IMR-90 (cell line): ENCODE measurements around the gene DDHD1. TPM values are rescaled to one million over a fixed set of nuclear protein-coding genes. Genes with fewer than 3 reads are reported as not detected.

Experiments used
- ATAC-seq: fragments of 200-7000 bp; cut with Tn5 transposase; 2 replicates; pipeline ENCODE4 v1.9.1; 2020; ENCODE audit warnings: low read depth, mild to moderate bottlenecking, moderate library complexity
- BruUV-seq: library from RNA; stranded (reverse); fragments of 400-500 nt; replicated peaks from 2 replicates; lab custom pipeline; 2021; lab: Mats Ljungman, UMichigan
- CTCF ChIA-PET: fragments of 300-600 bp; formaldehyde crosslinking; extraction: SDS; loops from one replicate; lab custom pipeline; 2021; ENCODE audit warnings: antibody characterized with exemption; lab: Yijun Ruan, JAX
- POLR2A ChIA-PET: fragments of 300-600 bp; sonication (Branson Sonifier 250); formaldehyde crosslinking; loops from one replicate; lab custom pipeline; 2022; ENCODE audit warnings: antibody characterized with exemption; ENCODE audit not compliant: unreplicated experiment; lab: Charles Lee
- DNase-seq: peaks from one replicate; pipeline ENCODE4 v3.0.0; 2013
- H2AFZ ChIP-seq: replicated peaks from 2 replicates; pipeline ENCODE3; 2013; ENCODE audit warnings: low read length, mild to moderate bottlenecking; ENCODE audit not compliant: poor library complexity
- H2AK5ac ChIP-seq: 2 replicates; pipeline ENCODE4 v1.6.1; 2013; ENCODE audit warnings: low read depth, low read length, inconsistent platforms
- H2AK9ac ChIP-seq: replicated peaks from 2 replicates; pipeline ENCODE3; 2013; ENCODE audit warnings: mild to moderate bottlenecking, low read depth, low read length, moderate library complexity; ENCODE audit not compliant: poor library complexity
- H2BK120ac ChIP-seq: 2 replicates; pipeline ENCODE4 v1.6.1; 2013; ENCODE audit warnings: low read depth, low read length, inconsistent platforms
- H2BK15ac ChIP-seq: 3 replicates; pipeline ENCODE4 v1.6.1; 2013; ENCODE audit warnings: low read depth, low read length, inconsistent platforms
- H2BK20ac ChIP-seq: 2 replicates; pipeline ENCODE4 v1.6.1; 2013; ENCODE audit warnings: low read depth, mild to moderate bottlenecking, inconsistent platforms, low read length, moderate library complexity
- H2BK5ac ChIP-seq: 2 replicates; pipeline ENCODE4 v1.6.1; 2013; ENCODE audit warnings: mild to moderate bottlenecking, low read depth, low read length, inconsistent platforms; ENCODE audit not compliant: poor library complexity, severe bottlenecking
- H3K14ac ChIP-seq: replicated peaks from 2 replicates; pipeline ENCODE4 v1.6.1; 2013; ENCODE audit warnings: low read depth, low read length, inconsistent platforms
- H3K18ac ChIP-seq: 2 replicates; pipeline ENCODE4 v1.6.1; 2013; ENCODE audit warnings: low read depth, low read length, control low read depth
- H3K23ac ChIP-seq: 2 replicates; pipeline ENCODE4 v1.6.1; 2013; ENCODE audit warnings: low read depth, low read length, inconsistent platforms
- H3K27ac ChIP-seq: 2 replicates; pipeline ENCODE4 v1.5.1; 2013; ENCODE audit warnings: mild to moderate bottlenecking, control low read depth, low read length; ENCODE audit not compliant: insufficient read depth
- H3K27me3 ChIP-seq: 2 replicates; pipeline ENCODE4 v1.6.1; 2013; ENCODE audit warnings: low read length; ENCODE audit not compliant: control insufficient read depth, insufficient read depth
- H3K36me3 ChIP-seq: 2 replicates; pipeline ENCODE4 v1.6.1; 2013; ENCODE audit warnings: low read length, mixed read lengths; ENCODE audit not compliant: control insufficient read depth, insufficient read depth
- H3K4ac ChIP-seq: 2 replicates; pipeline ENCODE4 v1.6.1; 2013; ENCODE audit warnings: low read depth, low read length, inconsistent platforms
- H3K4me1 ChIP-seq: 2 replicates; pipeline ENCODE4 v1.6.1; 2013; ENCODE audit warnings: low read length, mixed read lengths; ENCODE audit not compliant: control insufficient read depth, insufficient read depth
- H3K4me2 ChIP-seq: 2 replicates; pipeline ENCODE4 v1.6.1; 2013; ENCODE audit warnings: low read depth, mild to moderate bottlenecking, control low read depth, low read length, moderate library complexity
- H3K4me3 ChIP-seq: 2 replicates; pipeline ENCODE4 v1.5.1; 2013; ENCODE audit warnings: low read depth, mild to moderate bottlenecking, control low read depth, low read length, moderate library complexity; ENCODE audit not compliant: insufficient read depth
- H3K56ac ChIP-seq: 2 replicates; pipeline ENCODE4 v1.6.1; 2013; ENCODE audit warnings: low read length, inconsistent platforms; ENCODE audit not compliant: insufficient read depth; ENCODE audit errors: extremely low read depth
- H3K79me1 ChIP-seq, 2 experiments: 2 replicates each; pipeline ENCODE4 v1.6.1; 2013; ENCODE audit warnings: low read length in 2 of 2, inconsistent platforms in 1 of 2, low read depth in 1 of 2
- H3K9ac ChIP-seq: 2 replicates; pipeline ENCODE4 v1.6.1; 2013; ENCODE audit warnings: low read depth, low read length, control low read depth
- H3K9me1 ChIP-seq: 2 replicates; pipeline ENCODE4 v1.6.1; 2013; ENCODE audit warnings: low read length, inconsistent platforms; ENCODE audit not compliant: insufficient read depth
- H3K9me3 ChIP-seq: 2 replicates; pipeline ENCODE4 v1.6.1; 2013; ENCODE audit warnings: low read length; ENCODE audit not compliant: control insufficient read depth, insufficient read depth
- H4K20me1 ChIP-seq: 2 replicates; pipeline ENCODE4 v1.6.1; 2013; ENCODE audit warnings: low read length, inconsistent platforms; ENCODE audit not compliant: insufficient read depth
- H4K5ac ChIP-seq: 2 replicates; pipeline ENCODE4 v1.6.1; 2013; ENCODE audit warnings: mild to moderate bottlenecking, low read depth, low read length, control low read depth
- H4K8ac ChIP-seq, 2 experiments: 2 replicates each; pipeline ENCODE4 v1.6.1; 2013; ENCODE audit warnings: low read depth in 2 of 2, low read length in 2 of 2, control low read depth in 1 of 2, inconsistent platforms in 1 of 2
- H4K91ac ChIP-seq: 2 replicates; pipeline ENCODE4 v1.6.1; 2013; ENCODE audit warnings: low read depth, low read length, inconsistent platforms; ENCODE audit not compliant: insufficient read depth
- CEBPB ChIP-seq: IDR thresholded peaks from 2 replicates; pipeline ENCODE4 v1.6.1; 2012; ENCODE audit warnings: low read depth, low read length, improper control_type of control experiment
- FOS ChIP-seq: fragments of 150-350 bp; IDR thresholded peaks from 2 replicates; pipeline ENCODE4 v1.6.1; 2016; ENCODE audit warnings: low read depth, low read length
- MXI1 ChIP-seq: IDR thresholded peaks from 2 replicates; pipeline ENCODE4 v1.6.1; 2012; ENCODE audit warnings: low read depth, mild to moderate bottlenecking, low read length, moderate library complexity, borderline replicate concordance
- NFE2L2 ChIP-seq: fragments of 150-350 bp; IDR thresholded peaks from 2 replicates; pipeline ENCODE4 v1.6.1; 2016; ENCODE audit warnings: low read depth, mild to moderate bottlenecking, low read length
- WGBS, 2 experiments: methylation state at CpG; one replicate each; pipeline versions ENCODE4 v1.1.5 to v1.1.7; 2013; ENCODE audit warnings: missing lambda C conversion rate in 2 of 2; ENCODE audit not compliant: insufficient read length in 1 of 2; ENCODE audit errors: extremely low coverage in 2 of 2; 5-methylcytosine and 5-hydroxymethylcytosine counted together
- dilution Hi-C: fragments of 300-500 bp; cut with HindIII; formaldehyde crosslinking; loops from one replicate; pipeline ENCODE4 v1.14.3; 2018; ENCODE audit warnings: low sequenced_read_pairs; ENCODE audit not compliant: unreplicated experiment
- in situ Hi-C: fragments of 300-500 bp; cut with MboI; formaldehyde crosslinking; loops from 3 replicates; pipeline ENCODE4 v1.14.3; 2019; ENCODE audit warnings: low sequenced_read_pairs, inconsistent platforms, mixed read lengths
- intact Hi-C: fragments of 100-400 bp; cut with micrococcal nuclease; formaldehyde crosslinking; loops from 2 replicates; pipeline ENCODE4 v1.10.0; 2022
- polyA plus RNA-seq, 3 experiments: library from polyadenylated mRNA; depleted of rRNA; stranded (reverse); fragments of >200 nt; gene quantifications; 2 replicates each; pipeline ENCODE4 v1.2.3, GENCODE V29; 2012; ENCODE audit warnings: low replicate concordance in 1 of 3
- total RNA-seq: library from RNA; depleted of rRNA; stranded (reverse); fragments of >200 nt; gene quantifications from 2 replicates; pipeline ENCODE4 v1.2.3, GENCODE V29; 2012

Gene DDHD1
- total and polyA plus RNA-seq, 2 of the 4 experiments (the other 2 are of a cell fraction), result 4.5 to 9.0 TPM

GRCh38 chr14:53001787-53002378, 151.2 kb downstream of the DDHD1 start (continued):
- TF ChIP-seq FOS, result no peak

GRCh38 chr14:52998376-52999015, 154.6 kb downstream of the DDHD1 start:
- in situ Hi-C loops (no loop called here), dilution Hi-C loops (no loop called here), intact Hi-C loops (loop anchor here (5.0 kb wide), 1 partner anchor 44 kb away; no protein-coding TSS in a partner anchor)
- peak overlapping the region; percentile 34 to 55; a peak in 3 of 4 replicates for H4K8ac ChIP-seq
- DNase-seq, result peak; percentile 97
- H4K5ac ChIP-seq, result peak overlapping the region; percentile 19; the same call in 1 of the 2 replicates
- peak overlapping the region; percentile 86 for H2BK20ac ChIP-seq
- H4K20me1 ChIP-seq, result no peaks in the 10 kb centered on the region; the same call in 1 of the 2 replicates
- no peaks in the 10 kb centered on the region for H3K9me3 ChIP-seq
- peak overlapping the region; percentile 67 for H4K91ac ChIP-seq
- WGBS, 2 experiments, result 0% methylated on average over 1 of the region's 6 CpGs; no CpG with 5 or more reads in 1 of the 2 experiments
- H3K4me1 ChIP-seq, result peaks cover 12% of the 10 kb centered on the region
- H3K4me3 ChIP-seq, result no peak overlapping the region
- ChIA-PET POLR2A (no interaction called here), CTCF (no interaction called here)
- H3K27ac ChIP-seq, result peak overlapping the region; percentile 84
- no peaks in the 10 kb centered on the region for H3K79me1 ChIP-seq
- H3K14ac ChIP-seq, result peak overlapping the region; percentile 61; the same call in 1 of the 2 replicates
- peak overlapping the region; percentile 16; the same call in 1 of the 2 replicates for H3K9ac ChIP-seq
- BruUV-seq, result no TSS peak
- H2AK9ac ChIP-seq, result peak overlapping the region; percentile 21
- 0 out of 2 replicates have a peak, but pooled peaks have one; percentile 21 for TF ChIP-seq CEBPB
- 0 out of 2 replicates have a peak, but pooled peaks have one; percentile 6 for TF ChIP-seq NFE2L2
- no peak for TF ChIP-seq MXI1
- peak overlapping the region; percentile 77 for H2BK120ac ChIP-seq
- H3K27me3 ChIP-seq, result no peaks in the 10 kb centered on the region
- H2BK5ac ChIP-seq, result peak overlapping the region; percentile 79
- H2BK15ac ChIP-seq, result peak overlapping the region; percentile 57; the same call in 2 of the 3 replicates
- peak; percentile 87 for ATAC-seq
- H3K36me3 ChIP-seq, result no peaks in the 10 kb centered on the region
- peak overlapping the region; percentile 52 for H3K18ac ChIP-seq
- H3K56ac ChIP-seq, result no peak overlapping the region; the same call in 1 of the 2 replicates
- peak overlapping the region; percentile 57 for H3K23ac ChIP-seq
- peak overlapping the region; percentile 73 for H3K4ac ChIP-seq
- H2AK5ac ChIP-seq, result peak overlapping the region; percentile 74
- H2AFZ ChIP-seq, result peak overlapping the region; percentile 64
- H3K4me2 ChIP-seq, result peak overlapping the region; percentile 77
- H3K9me1 ChIP-seq, result peaks cover 6% of the 10 kb centered on the region
